Transverse colon (tissue), 4 donors: ENCODE results near the gene REG1A.

ENCODE experiments used
- CTCF ChIP-seq, 5 experiments: fragments of 200-600 bp in 3 of 5; fragments of 450-650 bp in 2 of 5; sonication (generic) in 3 of 5; IDR thresholded peaks; 1 replicate in 2 of 5; 2 replicates in 3 of 5; pipeline ENCODE4 v1.5.1; 2016 to 2017; ENCODE audit warnings: antibody characterized with exemption in 5 of 5, inconsistent platforms in 3 of 5, mild to moderate bottlenecking in 2 of 5, moderate library complexity in 1 of 5
- EP300 ChIP-seq: sonication (generic); formaldehyde crosslinking; IDR thresholded peaks from one replicate; pipeline ENCODE4 v1.6.1; 2017; ENCODE audit warnings: antibody characterized with exemption, low read depth
- POLR2A ChIP-seq: fragments of 450-650 bp; IDR thresholded peaks from one replicate; pipeline ENCODE4 v1.6.1; 2016; ENCODE audit warnings: antibody characterized with exemption, mild to moderate bottlenecking, moderate library complexity
- POLR2AphosphoS5 ChIP-seq, 3 donors: sonication (generic); formaldehyde crosslinking; IDR thresholded peaks; one replicate each; pipeline ENCODE4 v1.6.1; 2016; ENCODE audit warnings: antibody characterized with exemption in 3 of 3

GRCh38 chr2:79084495-79085135, 35.7 kb upstream of the REG1A start:
- TF ChIP-seq CTCF (IDR thresholded peaks at IDR 0.05) (no peak), POLR2AphosphoS5 (IDR thresholded peaks at IDR 0.05) (no peak), POLR2A (no peak), EP300 (no peak)
